Prostate gland (tissue), 2 donors: ENCODE results near the gene AFTPH. TPM values are rescaled to one million over a fixed set of nuclear protein-coding genes. Genes with fewer than 3 reads are reported as not detected.
A peak's percentile ranks its signal among the peaks of the same experiment; 100 is the strongest.

Source experiments
- DNase-seq: peaks from one replicate; pipeline ENCODE4 v3.0.0-alpha.2; 2019; ENCODE audit warnings: low spot score
- H3K27ac ChIP-seq, 2 donors: fragments of 200-600 bp; sonication (generic); 2 replicates each; pipeline ENCODE4 v1.5.1; 2017 to 2019
- H3K27me3 ChIP-seq: fragments of 200-600 bp; sonication (generic); replicated peaks from 2 replicates; pipeline ENCODE4 v1.5.1; 2019; ENCODE audit not compliant: insufficient read depth
- H3K36me3 ChIP-seq, 2 donors: fragments of 200-600 bp; sonication (generic); 1 replicate in 1 of 2; 2 replicates in 1 of 2; pipeline versions ENCODE4 v1.5.1 to v1.8.1; 2017 to 2019
- H3K4me1 ChIP-seq: fragments of 200-600 bp; sonication (generic); replicated peaks from 2 replicates; pipeline ENCODE4 v1.5.1; 2019
- H3K4me3 ChIP-seq, 2 donors: fragments of 200-600 bp; sonication (generic); 2 replicates each; pipeline ENCODE4 v1.5.1; 2017 to 2019
- H3K9me3 ChIP-seq: fragments of 200-600 bp; sonication (generic); 2 replicates; pipeline ENCODE4 v1.5.1; 2017
- POLR2A ChIP-seq: fragments of 450-650 bp; IDR thresholded peaks from one replicate; pipeline ENCODE4 v1.6.1; 2016; ENCODE audit warnings: antibody characterized with exemption, mild to moderate bottlenecking
- POLR2AphosphoS5 ChIP-seq: sonication (generic); formaldehyde crosslinking; IDR thresholded peaks from one replicate; pipeline ENCODE4 v1.6.1; 2017; ENCODE audit warnings: antibody characterized with exemption
- WGBS: methylation state at CpG from one replicate; pipeline ENCODE4 v1.1.5; 2018; 5-methylcytosine and 5-hydroxymethylcytosine counted together
- intact Hi-C: fragments of 100-400 bp; cut with DNase I; formaldehyde crosslinking; loops from one replicate; pipeline ENCODE4 v1.14.2; 2022
- total RNA-seq, 2 donors: library from RNA; depleted of rRNA; stranded (reverse); fragments of >200 nt; gene quantifications; one replicate each; pipeline ENCODE4 v1.1.0, GENCODE V29; 2016
- TF ChIP-seq, protein P1 (sequence below), 4 experiments: fragments of 200-600 bp in 2 of 4; fragments of 450-650 bp in 2 of 4; sonication (generic) in 2 of 4; IDR thresholded peaks; 1 replicate in 3 of 4; 2 replicates in 1 of 4; pipeline ENCODE4 v1.5.1; 2016 to 2019; ENCODE audit warnings: antibody characterized with exemption in 4 of 4, mild to moderate bottlenecking in 2 of 4, moderate library complexity in 2 of 4

The AFTPH gene
- total RNA-seq, 2 donors from 2014 or later = 61.3 to 68.1 TPM

DNA sequence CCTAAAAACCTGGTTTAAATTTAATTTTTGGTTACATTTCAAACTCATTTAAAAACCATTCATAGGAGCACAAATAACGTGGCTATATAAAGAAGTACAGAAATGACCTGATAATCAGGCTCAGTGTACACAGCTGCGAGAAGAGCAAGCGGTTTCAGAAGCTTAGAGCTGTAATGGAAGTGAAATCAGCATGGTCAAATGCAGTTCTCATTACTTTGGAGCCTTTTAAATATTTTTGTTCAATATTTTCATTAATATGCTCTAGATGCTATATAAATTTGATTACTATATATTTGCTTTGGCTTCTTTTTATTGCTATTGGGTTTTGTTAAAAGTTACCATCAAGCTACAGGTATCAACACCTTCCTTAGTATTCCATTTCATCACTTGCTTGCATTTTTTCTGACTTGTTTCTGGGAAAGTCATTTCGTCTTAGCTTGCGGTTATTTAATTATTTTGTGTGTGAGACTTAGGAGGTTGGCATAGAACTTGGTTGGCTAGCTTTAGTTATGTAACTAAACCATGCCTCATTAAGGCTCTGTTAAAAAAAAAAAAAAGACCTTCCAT lies 58.7 kb downstream of the AFTPH start:
- intact Hi-C loops = no loop called here
- WGBS = 71% methylated on average over 5 of the region's 5 CpGs
- H3K27ac ChIP-seq = no peak overlapping the region

DNA sequence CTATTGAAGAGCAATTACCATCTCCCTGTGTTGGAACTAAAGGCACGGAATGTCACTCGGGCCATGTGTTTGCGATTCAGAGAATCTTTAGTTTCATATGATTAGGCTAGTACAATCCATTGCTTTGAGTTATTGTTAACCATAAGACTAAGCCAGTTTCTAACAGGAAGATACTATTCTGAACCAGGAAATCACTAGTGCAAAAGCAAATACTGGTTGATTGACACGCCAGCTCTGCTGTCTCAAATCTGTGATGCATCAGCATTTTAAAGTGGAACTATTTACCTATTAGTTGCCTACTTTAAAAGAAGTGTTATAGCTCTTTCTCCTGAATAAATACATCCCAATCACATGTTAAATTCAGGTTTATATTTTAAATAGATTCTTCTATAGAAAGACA lies 61.9 kb downstream of the AFTPH start:
- intact Hi-C loops = loop anchor here (2.0 kb wide), 1 partner anchor 279 kb away; no protein-coding TSS in a partner anchor
- H3K27me3 ChIP-seq = no peaks in the 10 kb centered on the region
- no peak for DNase-seq
- no peaks in the 10 kb centered on the region for H3K36me3 ChIP-seq
- no peaks in the 10 kb centered on the region for H3K4me1 ChIP-seq
- H3K4me3 ChIP-seq = no peak overlapping the region
- WGBS = 87% methylated on average over 4 of the region's 4 CpGs
- H3K27ac ChIP-seq = no peak overlapping the region
- no peaks in the 10 kb centered on the region for H3K9me3 ChIP-seq
- TF ChIP-seq, protein P1, sequence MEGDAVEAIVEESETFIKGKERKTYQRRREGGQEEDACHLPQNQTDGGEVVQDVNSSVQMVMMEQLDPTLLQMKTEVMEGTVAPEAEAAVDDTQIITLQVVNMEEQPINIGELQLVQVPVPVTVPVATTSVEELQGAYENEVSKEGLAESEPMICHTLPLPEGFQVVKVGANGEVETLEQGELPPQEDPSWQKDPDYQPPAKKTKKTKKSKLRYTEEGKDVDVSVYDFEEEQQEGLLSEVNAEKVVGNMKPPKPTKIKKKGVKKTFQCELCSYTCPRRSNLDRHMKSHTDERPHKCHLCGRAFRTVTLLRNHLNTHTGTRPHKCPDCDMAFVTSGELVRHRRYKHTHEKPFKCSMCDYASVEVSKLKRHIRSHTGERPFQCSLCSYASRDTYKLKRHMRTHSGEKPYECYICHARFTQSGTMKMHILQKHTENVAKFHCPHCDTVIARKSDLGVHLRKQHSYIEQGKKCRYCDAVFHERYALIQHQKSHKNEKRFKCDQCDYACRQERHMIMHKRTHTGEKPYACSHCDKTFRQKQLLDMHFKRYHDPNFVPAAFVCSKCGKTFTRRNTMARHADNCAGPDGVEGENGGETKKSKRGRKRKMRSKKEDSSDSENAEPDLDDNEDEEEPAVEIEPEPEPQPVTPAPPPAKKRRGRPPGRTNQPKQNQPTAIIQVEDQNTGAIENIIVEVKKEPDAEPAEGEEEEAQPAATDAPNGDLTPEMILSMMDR (IDR thresholded peaks at IDR 0.05) = no peak
- TF ChIP-seq POLR2A = no peak
- TF ChIP-seq POLR2AphosphoS5 = no peak

More for the DNA sequence above, 58.7 kb downstream of the AFTPH start:
- H3K9me3 ChIP-seq = no peaks in the 10 kb centered on the region
- TF ChIP-seq, protein P1 (IDR thresholded peaks at IDR 0.05) = no peak
- TF ChIP-seq POLR2AphosphoS5 = no peak
- TF ChIP-seq POLR2A = no peak
- no peaks in the 10 kb centered on the region for H3K27me3 ChIP-seq
- no peaks in the 10 kb centered on the region for H3K36me3 ChIP-seq
- no peaks in the 10 kb centered on the region for H3K4me1 ChIP-seq
- no peak for DNase-seq
- no peak overlapping the region for H3K4me3 ChIP-seq

DNA sequence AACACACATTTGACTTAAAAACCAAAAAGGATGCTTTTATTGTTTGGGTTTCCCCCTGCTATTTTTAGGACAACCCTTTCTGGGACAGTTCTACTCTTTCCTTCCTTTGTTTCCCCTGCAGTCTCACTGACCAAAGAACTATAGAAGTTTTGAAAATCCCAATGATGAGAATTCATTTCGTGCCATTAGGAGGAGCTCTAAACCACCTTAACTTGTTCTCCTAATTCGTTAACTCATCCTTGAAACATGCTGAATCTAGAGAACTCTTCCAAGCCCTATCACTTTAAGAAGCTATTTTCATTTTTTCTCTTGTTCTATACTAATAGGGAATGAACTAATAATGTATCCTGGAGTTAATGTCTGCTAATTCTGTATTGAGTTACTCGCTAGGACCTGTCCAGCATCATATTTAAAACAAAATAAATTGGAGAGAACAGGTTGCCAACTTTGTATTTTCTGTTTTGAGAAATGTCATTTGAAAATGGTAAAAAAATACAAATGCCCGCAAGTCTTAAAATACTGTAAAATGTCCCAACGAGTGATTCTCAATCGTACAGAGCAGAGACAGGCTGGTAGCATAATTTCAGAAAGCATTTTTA lies 62.9 kb downstream of the AFTPH start:
- TF ChIP-seq, protein P1 (IDR thresholded peaks at IDR 0.05) = peak in 3 of 4 experiments; percentile 48 to 76 (median 71)
- TF ChIP-seq POLR2AphosphoS5 = peak; percentile 44
- no peak for TF ChIP-seq POLR2A
- WGBS = 46% methylated on average over 6 of the region's 6 CpGs
- H3K9me3 ChIP-seq = no peaks in the 10 kb centered on the region
- no peaks in the 10 kb centered on the region for H3K27me3 ChIP-seq
- DNase-seq = no peak
- no peak overlapping the region for H3K27ac ChIP-seq
- H3K4me1 ChIP-seq = no peaks in the 10 kb centered on the region
- intact Hi-C loops = loop anchor here (2.0 kb wide), 1 partner anchor 278 kb away; no protein-coding TSS in a partner anchor
- no peaks in the 10 kb centered on the region for H3K36me3 ChIP-seq
- H3K4me3 ChIP-seq = no peak overlapping the region

DNA sequence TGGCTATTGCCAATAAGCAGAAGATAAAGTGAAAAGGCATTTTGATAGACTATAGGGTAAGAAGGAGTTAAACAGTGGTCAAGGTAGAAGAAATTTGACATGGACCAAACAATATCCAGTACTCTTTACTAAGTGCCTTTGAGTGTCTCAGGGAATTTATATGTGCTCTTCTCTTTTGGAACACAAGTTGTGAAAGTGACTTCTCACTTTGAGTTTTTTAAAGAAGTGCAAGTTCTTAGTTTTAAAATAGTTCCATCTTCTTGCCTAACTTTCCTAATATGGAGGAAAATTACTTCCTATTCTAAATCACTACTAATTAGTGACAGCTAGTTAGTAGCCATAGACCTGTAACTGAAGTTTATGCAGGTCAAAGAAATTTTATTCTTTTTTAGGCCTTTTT lies 63.4 kb downstream of the AFTPH start:
- Histone ChIP-seq H3K9me3 (no peaks in the 10 kb centered on the region), H3K27ac (no peak overlapping the region), H3K27me3 (no peaks in the 10 kb centered on the region), H3K4me3 (no peak overlapping the region), H3K4me1 (no peaks in the 10 kb centered on the region), H3K36me3 (peaks cover 0 to 4% of the 10 kb centered on the region in 2 donors)
- intact Hi-C loops = loop anchor here (2.0 kb wide), 1 partner anchor 277 kb away; no protein-coding TSS in a partner anchor
- no peak for DNase-seq
- TF ChIP-seq POLR2AphosphoS5 (no peak), POLR2A (no peak)
- TF ChIP-seq, protein P1 (IDR thresholded peaks at IDR 0.05) = no peak

DNA sequence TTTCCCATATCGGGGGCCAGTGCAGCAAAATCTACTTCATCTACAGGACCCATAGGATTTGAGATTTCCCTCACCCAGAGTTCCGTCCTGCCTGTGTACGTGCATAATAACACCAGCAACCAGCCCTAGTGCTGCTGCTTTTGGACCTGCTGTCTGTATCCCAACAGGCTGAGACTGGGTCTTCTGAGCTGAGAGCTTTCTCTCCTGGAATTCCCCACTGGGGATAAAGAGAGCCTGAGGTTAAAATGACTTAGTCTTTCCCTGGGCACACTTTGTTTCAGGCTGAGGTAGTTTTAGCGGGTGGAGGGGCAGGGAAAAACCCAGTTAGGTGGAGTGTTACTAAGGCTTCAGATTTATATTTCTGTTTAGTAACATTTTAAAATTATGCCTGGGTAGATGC lies 67.1 kb downstream of the AFTPH start:
- Histone ChIP-seq H3K27ac (no peak overlapping the region), H3K36me3 (peaks cover 0 to 4% of the 10 kb centered on the region in 2 donors), H3K4me1 (no peaks in the 10 kb centered on the region), H3K27me3 (no peaks in the 10 kb centered on the region), H3K9me3 (no peaks in the 10 kb centered on the region), H3K4me3 (no peak overlapping the region)
- WGBS = 82% methylated on average over 4 of the region's 4 CpGs
- intact Hi-C loops = no loop called here
- TF ChIP-seq POLR2AphosphoS5 (no peak), POLR2A (no peak)
- TF ChIP-seq, protein P1 (IDR thresholded peaks at IDR 0.05) = no peak
- DNase-seq = no peak
